PC-9 (cell line): ENCODE measurements around the gene NOXA1. TPM values are rescaled to one million over a fixed set of nuclear protein-coding genes. Genes with fewer than 3 reads are reported as not detected.

Experiments used
- BruUV-seq: library from RNA; stranded (reverse); fragments of 400-500 nt; replicated peaks from 2 replicates; lab custom pipeline; 2021; lab: Mats Ljungman, UMichigan
- CTCF ChIA-PET: fragments of 300-600 bp; sonication (Branson Sonifier 250); formaldehyde crosslinking; loops from one replicate; lab custom pipeline; 2022; ENCODE audit warnings: antibody characterized with exemption; lab: Charles Lee
- POLR2A ChIA-PET: fragments of 300-600 bp; sonication (Branson Sonifier 250); formaldehyde crosslinking; loops from one replicate; lab custom pipeline; 2022; ENCODE audit warnings: antibody characterized with exemption; ENCODE audit not compliant: unreplicated experiment; lab: Charles Lee
- DNase-seq, 2 experiments: peaks; one replicate each; pipeline versions ENCODE4 v3.0.0 to v3.0.0-alpha.2; 2015 to 2022; ENCODE audit warnings: mixed read lengths in 1 of 2
- H2AFZ ChIP-seq: fragments of 200-600 bp; sonication (generic); 2 replicates; pipeline ENCODE4 v1.8.1; 2017; ENCODE audit warnings: antibody characterized with exemption
- H3F3A ChIP-seq: fragments of 200-600 bp; sonication (generic); 2 replicates; pipeline ENCODE4 v1.8.1; 2017; ENCODE audit warnings: antibody characterized with exemption, mild to moderate bottlenecking, low read depth; ENCODE audit not compliant: insufficient read depth
- H3K27ac ChIP-seq: fragments of 200-600 bp; sonication (generic); 2 replicates; pipeline ENCODE4 v1.6.1; 2016; ENCODE audit warnings: mixed run types
- H3K27me3 ChIP-seq: fragments of 200-600 bp; sonication (generic); 2 replicates; pipeline ENCODE4 v1.6.1; 2016; ENCODE audit warnings: low read depth, mixed run types; ENCODE audit not compliant: insufficient read depth
- H3K36me3 ChIP-seq: fragments of 200-600 bp; sonication (generic); 2 replicates; pipeline ENCODE4 v1.6.1; 2016; ENCODE audit warnings: low read depth, mixed run types
- H3K4me1 ChIP-seq: fragments of 200-600 bp; sonication (generic); replicated peaks from 2 replicates; pipeline ENCODE4 v1.6.1; 2016; ENCODE audit warnings: mixed run types; ENCODE audit not compliant: insufficient read depth
- H3K4me2 ChIP-seq: fragments of 200-600 bp; sonication (generic); 2 replicates; pipeline ENCODE4 v1.6.1; 2017; ENCODE audit warnings: mixed run types
- H3K4me3 ChIP-seq: fragments of 200-600 bp; sonication (generic); 2 replicates; pipeline ENCODE4 v1.6.1; 2016; ENCODE audit warnings: mixed run types
- H3K79me2 ChIP-seq: fragments of 200-600 bp; sonication (generic); 2 replicates; pipeline ENCODE4 v1.6.1; 2017; ENCODE audit warnings: low read depth, mixed run types
- H3K9me2 ChIP-seq: fragments of 200-600 bp; sonication (generic); 2 replicates; pipeline ENCODE4 v1.8.1; 2017; ENCODE audit warnings: mild to moderate bottlenecking; ENCODE audit not compliant: insufficient read depth
- H3K9me3 ChIP-seq: fragments of 200-600 bp; sonication (generic); 2 replicates; pipeline ENCODE4 v1.8.1; 2016; ENCODE audit warnings: low read depth; ENCODE audit not compliant: insufficient read depth
- H4K20me1 ChIP-seq: fragments of 200-600 bp; sonication (generic); 2 replicates; pipeline ENCODE4 v1.8.1; 2017; ENCODE audit not compliant: insufficient read depth
- CTCF ChIP-seq: fragments of 200-600 bp; sonication (generic); conservative IDR thresholded peaks from 2 replicates; pipeline ENCODE4 v1.6.1; 2017; ENCODE audit warnings: mixed run types, antibody characterized with exemption, mild to moderate bottlenecking, moderate library complexity
- EZH2 ChIP-seq: fragments of 200-600 bp; sonication (generic); IDR thresholded peaks from 2 replicates; pipeline ENCODE4 v1.8.0; 2017; ENCODE audit warnings: antibody characterized with exemption, low read depth
- intact Hi-C: fragments of 100-400 bp; cut with micrococcal nuclease; formaldehyde crosslinking; loops from one replicate; pipeline ENCODE4 v1.10.0; 2022; ENCODE audit not compliant: unreplicated experiment
- total RNA-seq: library from RNA; stranded (reverse); gene quantifications from 2 replicates; pipeline ENCODE4 v1.2.3, GENCODE V29; 2021

Gene NOXA1
- total RNA-seq, 1 experiment from 2014 or later, result 10.5 TPM

GRCh38 chr9:137478962-137479861 lies 56.0 kb downstream of the NOXA1 start:
- Histone ChIP-seq H3K4me1 (peaks cover 17% of the 10 kb centered on the region), H3K4me3 (no peak overlapping the region), H4K20me1 (no peaks in the 10 kb centered on the region), H3K36me3 (no peaks in the 10 kb centered on the region), H3K27ac (no peak overlapping the region), H3K9me2 (no peaks in the 10 kb centered on the region), H3K27me3 (0 out of 2 replicates have a peak, but pooled peaks cover 3% of the 10 kb centered on the region), H2AFZ (no peak overlapping the region), H3F3A (peaks cover 13% of the 10 kb centered on the region), H3K79me2 (no peaks in the 10 kb centered on the region), H3K4me2 (no peak overlapping the region), H3K9me3 (0 out of 2 replicates have a peak, but pooled peaks cover 10% of the 10 kb centered on the region)
- intact Hi-C loops, result no loop called here
- POLR2A ChIA-PET, result no interaction called here
- CTCF ChIA-PET, result interaction anchor here (0.6 kb wide), 1 partner anchor 25 kb away, joined by 3 read pairs; no protein-coding TSS in a partner anchor
- TF ChIP-seq EZH2 (no peak), CTCF (no peak)
- BruUV-seq, result no TSS peak
- DNase-seq, result no peak

GRCh38 chr9:137479892-137480685 lies 56.9 kb downstream of the NOXA1 start:
- Histone ChIP-seq H3K27me3 (0 out of 2 replicates have a peak, but pooled peaks cover 3% of the 10 kb centered on the region), H2AFZ (no peak overlapping the region), H3K79me2 (no peaks in the 10 kb centered on the region), H3K4me3 (no peak overlapping the region), H3K9me3 (0 out of 2 replicates have a peak, but pooled peaks cover 10% of the 10 kb centered on the region), H3K36me3 (no peaks in the 10 kb centered on the region), H4K20me1 (no peaks in the 10 kb centered on the region), H3K4me2 (no peak overlapping the region), H3K9me2 (no peaks in the 10 kb centered on the region), H3K4me1 (peaks cover 17% of the 10 kb centered on the region), H3K27ac (no peak overlapping the region), H3F3A (peaks cover 13% of the 10 kb centered on the region)
- no TSS peak for BruUV-seq
- intact Hi-C loops, result no loop called here
- TF ChIP-seq EZH2, result no peak
- TF ChIP-seq CTCF, result no peak
- ChIA-PET POLR2A (no interaction called here), CTCF (no interaction called here)
- no peak for DNase-seq
